Measurements from ENCODE around the gene HYAL4.
A peak's percentile ranks its signal among the peaks of the same experiment; 100 is the strongest.

Gene HYAL4

GRCh38 chr7:123916240-123916724, 71.3 kb downstream of the HYAL4 start:
- DNase-seq (ENCODE audit: low read depth), result peak; percentile 0

- DNase-seq (ENCODE audit: low read depth), result no peak
Observed at GRCh38 chr7:123917878-123918277, 72.9 kb downstream of the HYAL4 start.

GRCh38 chr7:123918309-123918708, 73.3 kb downstream of the HYAL4 start:
- DNase-seq (ENCODE audit: low read depth), result no peak

GRCh38 chr7:123923599-123923998, 78.6 kb downstream of the HYAL4 start:
- no peak for DNase-seq (ENCODE audit: low read depth)

- DNase-seq (ENCODE audit: low read depth), result no peak
Observed at GRCh38 chr7:123924941-123925340, 80.0 kb downstream of the HYAL4 start, which contains the start of gene SPAM1. SPAM1 (plus strand) TSS chr7:123925241; CDS start chr7:123953571, 28,330 bp downstream.
